HG03342 (cell line): Measurements from ENCODE around the gene EGFL7.
"Not testable (repeated sequence)": the region's sequence is repeated elsewhere in the genome, so short reads cannot be mapped to it uniquely, and the experiment has no call there.

ENCODE experiments used
- ATAC-seq: cut with Tn5 transposase; IDR thresholded peaks from one replicate; pipeline ENCODE4 v1.9.1; 2021; ENCODE audit warnings: mild to moderate bottlenecking, moderate library complexity; ENCODE audit not compliant: unreplicated experiment

EGFL7 gene

GRCh38 chr9:136695955-136696354, 33.2 kb downstream of the EGFL7 start:
- ATAC-seq: no peak

GRCh38 chr9:136696502-136696901, 33.8 kb downstream of the EGFL7 start:
- no peak for ATAC-seq

- no peak for ATAC-seq
Measured at GRCh38 chr9:136697146-136697820, 34.6 kb downstream of the EGFL7 start.

GRCh38 chr9:136697821-136698526, 35.3 kb downstream of the EGFL7 start:
- ATAC-seq: no peak

- ATAC-seq: no peak
Measured at GRCh38 chr9:136698635-136699246, 36.0 kb downstream of the EGFL7 start.

GRCh38 chr9:136700304-136700703, 37.6 kb downstream of the EGFL7 start:
- no peak for ATAC-seq

- ATAC-seq: peak; percentile 71
Measured at GRCh38 chr9:136700959-136701667, 38.4 kb downstream of the EGFL7 start.

GRCh38 chr9:136701668-136702053, 38.9 kb downstream of the EGFL7 start:
- ATAC-seq: peak; percentile 12

GRCh38 chr9:136703276-136703860, 40.7 kb downstream of the EGFL7 start:
- no peak for ATAC-seq

GRCh38 chr9:136704741-136705140, 42.0 kb downstream of the EGFL7 start:
- ATAC-seq: not testable (repeated sequence)

- no peak for ATAC-seq
Measured at GRCh38 chr9:136705564-136705963, 42.8 kb downstream of the EGFL7 start.

- no peak for ATAC-seq
Measured at GRCh38 chr9:136707011-136707410, 44.3 kb downstream of the EGFL7 start.

- ATAC-seq: no peak
Measured at GRCh38 chr9:136707849-136708517, 45.3 kb downstream of the EGFL7 start.

GRCh38 chr9:136709454-136710109, 46.9 kb downstream of the EGFL7 start:
- ATAC-seq: no peak

- no peak for ATAC-seq
Measured at GRCh38 chr9:136710543-136710942, 47.8 kb downstream of the EGFL7 start.

- ATAC-seq: not testable (repeated sequence)
Measured at GRCh38 chr9:136711219-136711648, 48.5 kb downstream of the EGFL7 start.

- ATAC-seq: no peak
Measured at GRCh38 chr9:136711751-136712689, 49.3 kb downstream of the EGFL7 start, which contains the start of gene DIPK1B. Gene DIPK1B, plus strand, starts transcription at chr9:136712572. Its CDS starts 94 bp downstream, at chr9:136712666.

- ATAC-seq: no peak
Measured at GRCh38 chr9:136712690-136713544, 50.2 kb downstream of the EGFL7 start.
